ENCODE results near the gene BACE1.

BACE1 gene

GRCh38 chr11:117309310-117309709 lies 6.7 kb downstream of the BACE1 start:
- no peaks in the 10 kb centered on the region for H3K9me3 ChIP-seq (ENCODE audit: control insufficient read depth, insufficient read depth, low read length)
- H3K27me3 ChIP-seq (ENCODE audit: control insufficient read depth, insufficient read depth, low read length): no peaks in the 10 kb centered on the region
- no peaks in the 10 kb centered on the region for H3K4me1 ChIP-seq (ENCODE audit: control insufficient read depth, insufficient read depth, low read length)
- no peak overlapping the region for H3K27ac ChIP-seq (ENCODE audit: low read length)
- H3K36me3 ChIP-seq (ENCODE audit: control insufficient read depth, insufficient read depth, low read length): no peaks in the 10 kb centered on the region
- H3K4me3 ChIP-seq (ENCODE audit: low read length): no peak overlapping the region
- no peak for DNase-seq (ENCODE audit: low read depth, low spot score)
- WGBS (ENCODE audit: insufficient coverage, insufficient read length): no CpG with 5 or more reads among the region's 7 CpGs

- Histone ChIP-seq H3K36me3 (ENCODE audit: control insufficient read depth, insufficient read depth, low read length) (no peaks in the 10 kb centered on the region), H3K27ac (ENCODE audit: low read length) (no peak overlapping the region), H3K4me3 (ENCODE audit: low read length) (no peak overlapping the region), H3K9me3 (ENCODE audit: control insufficient read depth, insufficient read depth, low read length) (no peaks in the 10 kb centered on the region), H3K27me3 (ENCODE audit: control insufficient read depth, insufficient read depth, low read length) (no peaks in the 10 kb centered on the region), H3K4me1 (ENCODE audit: control insufficient read depth, insufficient read depth, low read length) (peaks cover 2% of the 10 kb centered on the region; the same call in 1 of the 2 replicates)
- DNase-seq (ENCODE audit: low read depth, low spot score): no peak
- no CpG with 5 or more reads among the region's 3 CpGs for WGBS (ENCODE audit: insufficient coverage, insufficient read length)
Observed at GRCh38 chr11:117305145-117305544, 10.9 kb downstream of the BACE1 start.

GRCh38 chr11:117303646-117304315 lies 12.3 kb downstream of the BACE1 start:
- no peaks in the 10 kb centered on the region for H3K27me3 ChIP-seq (ENCODE audit: control insufficient read depth, insufficient read depth, low read length)
- no peaks in the 10 kb centered on the region for H3K36me3 ChIP-seq (ENCODE audit: control insufficient read depth, insufficient read depth, low read length)
- DNase-seq (ENCODE audit: low read depth, low spot score): no peak
- H3K4me1 ChIP-seq (ENCODE audit: control insufficient read depth, insufficient read depth, low read length): peaks cover 6% of the 10 kb centered on the region
- no CpG with 5 or more reads among the region's 5 CpGs for WGBS (ENCODE audit: insufficient coverage, insufficient read length)
- no peak overlapping the region for H3K27ac ChIP-seq (ENCODE audit: low read length)
- H3K4me3 ChIP-seq (ENCODE audit: low read length): no peak overlapping the region
- no peaks in the 10 kb centered on the region for H3K9me3 ChIP-seq (ENCODE audit: control insufficient read depth, insufficient read depth, low read length)

GRCh38 chr11:117303101-117303500 lies 13.0 kb downstream of the BACE1 start:
- no CpG with 5 or more reads among the region's 4 CpGs for WGBS (ENCODE audit: insufficient coverage, insufficient read length)
- Histone ChIP-seq H3K4me3 (ENCODE audit: low read length) (no peak overlapping the region), H3K27ac (ENCODE audit: low read length) (no peak overlapping the region), H3K27me3 (ENCODE audit: control insufficient read depth, insufficient read depth, low read length) (no peaks in the 10 kb centered on the region), H3K9me3 (ENCODE audit: control insufficient read depth, insufficient read depth, low read length) (no peaks in the 10 kb centered on the region), H3K4me1 (ENCODE audit: control insufficient read depth, insufficient read depth, low read length) (peaks cover 6% of the 10 kb centered on the region), H3K36me3 (ENCODE audit: control insufficient read depth, insufficient read depth, low read length) (no peaks in the 10 kb centered on the region)
- DNase-seq (ENCODE audit: low read depth, low spot score): no peak

- WGBS (ENCODE audit: insufficient coverage, insufficient read length): no CpG with 5 or more reads among the region's 7 CpGs
- Histone ChIP-seq H3K36me3 (ENCODE audit: control insufficient read depth, insufficient read depth, low read length) (no peaks in the 10 kb centered on the region), H3K27me3 (ENCODE audit: control insufficient read depth, insufficient read depth, low read length) (no peaks in the 10 kb centered on the region), H3K4me3 (ENCODE audit: low read length) (no peak overlapping the region), H3K4me1 (ENCODE audit: control insufficient read depth, insufficient read depth, low read length) (peaks cover 6% of the 10 kb centered on the region), H3K9me3 (ENCODE audit: control insufficient read depth, insufficient read depth, low read length) (no peaks in the 10 kb centered on the region), H3K27ac (ENCODE audit: low read length) (no peak overlapping the region)
- no peak for DNase-seq (ENCODE audit: low read depth, low spot score)
Observed at GRCh38 chr11:117302228-117302627, 13.8 kb downstream of the BACE1 start.

GRCh38 chr11:117300773-117301172 lies 15.3 kb downstream of the BACE1 start:
- no peak for DNase-seq (ENCODE audit: low read depth, low spot score)
- 100% methylated on average over 4 of the region's 5 CpGs for whole genome bisulfite sequencing (ENCODE audit: insufficient coverage, insufficient read length)
- Histone ChIP-seq H3K27me3 (ENCODE audit: control insufficient read depth, insufficient read depth, low read length) (no peaks in the 10 kb centered on the region), H3K27ac (ENCODE audit: low read length) (no peak overlapping the region), H3K36me3 (ENCODE audit: control insufficient read depth, insufficient read depth, low read length) (no peaks in the 10 kb centered on the region), H3K4me1 (ENCODE audit: control insufficient read depth, insufficient read depth, low read length) (peaks cover 6% of the 10 kb centered on the region), H3K4me3 (ENCODE audit: low read length) (no peak overlapping the region), H3K9me3 (ENCODE audit: control insufficient read depth, insufficient read depth, low read length) (no peaks in the 10 kb centered on the region)

GRCh38 chr11:117300283-117300663 lies 15.8 kb downstream of the BACE1 start:
- Histone ChIP-seq H3K36me3 (ENCODE audit: control insufficient read depth, insufficient read depth, low read length) (no peaks in the 10 kb centered on the region), H3K4me1 (ENCODE audit: control insufficient read depth, insufficient read depth, low read length) (peaks cover 6% of the 10 kb centered on the region), H3K27ac (ENCODE audit: low read length) (no peak overlapping the region), H3K27me3 (ENCODE audit: control insufficient read depth, insufficient read depth, low read length) (no peaks in the 10 kb centered on the region), H3K9me3 (ENCODE audit: control insufficient read depth, insufficient read depth, low read length) (no peaks in the 10 kb centered on the region), H3K4me3 (ENCODE audit: low read length) (no peak overlapping the region)
- DNase-seq (ENCODE audit: low read depth, low spot score): no peak
- no CpG with 5 or more reads among the region's 17 CpGs for WGBS (ENCODE audit: insufficient coverage, insufficient read length)

GRCh38 chr11:117299351-117300282 lies 16.4 kb downstream of the BACE1 start:
- no peaks in the 10 kb centered on the region for H3K9me3 ChIP-seq (ENCODE audit: control insufficient read depth, insufficient read depth, low read length)
- peaks cover 6% of the 10 kb centered on the region for H3K4me1 ChIP-seq (ENCODE audit: control insufficient read depth, insufficient read depth, low read length)
- H3K4me3 ChIP-seq (ENCODE audit: low read length): no peak overlapping the region
- no peak overlapping the region for H3K27ac ChIP-seq (ENCODE audit: low read length)
- 100% methylated on average over 1 of the region's 12 CpGs for WGBS (ENCODE audit: insufficient coverage, insufficient read length)
- no peak for DNase-seq (ENCODE audit: low read depth, low spot score)
- H3K27me3 ChIP-seq (ENCODE audit: control insufficient read depth, insufficient read depth, low read length): no peaks in the 10 kb centered on the region
- no peaks in the 10 kb centered on the region for H3K36me3 ChIP-seq (ENCODE audit: control insufficient read depth, insufficient read depth, low read length)

GRCh38 chr11:117298195-117298594 lies 17.9 kb downstream of the BACE1 start:
- Histone ChIP-seq H3K4me1 (ENCODE audit: control insufficient read depth, insufficient read depth, low read length) (peaks cover 5% of the 10 kb centered on the region), H3K4me3 (ENCODE audit: low read length) (no peak overlapping the region), H3K9me3 (ENCODE audit: control insufficient read depth, insufficient read depth, low read length) (no peaks in the 10 kb centered on the region), H3K27ac (ENCODE audit: low read length) (no peak overlapping the region), H3K27me3 (ENCODE audit: control insufficient read depth, insufficient read depth, low read length) (no peaks in the 10 kb centered on the region), H3K36me3 (ENCODE audit: control insufficient read depth, insufficient read depth, low read length) (no peaks in the 10 kb centered on the region)
- no CpG with 5 or more reads among the region's 8 CpGs for WGBS (ENCODE audit: insufficient coverage, insufficient read length)
- no peak for DNase-seq (ENCODE audit: low read depth, low spot score)

- Histone ChIP-seq H3K9me3 (ENCODE audit: control insufficient read depth, insufficient read depth, low read length) (no peaks in the 10 kb centered on the region), H3K27ac (ENCODE audit: low read length) (no peak overlapping the region), H3K4me1 (ENCODE audit: control insufficient read depth, insufficient read depth, low read length) (peaks cover 4% of the 10 kb centered on the region), H3K27me3 (ENCODE audit: control insufficient read depth, insufficient read depth, low read length) (no peaks in the 10 kb centered on the region), H3K4me3 (ENCODE audit: low read length) (no peak overlapping the region), H3K36me3 (ENCODE audit: control insufficient read depth, insufficient read depth, low read length) (no peaks in the 10 kb centered on the region)
- no peak for DNase-seq (ENCODE audit: low read depth, low spot score)
- WGBS (ENCODE audit: insufficient coverage, insufficient read length): no CpG with 5 or more reads among the region's 6 CpGs
Observed at GRCh38 chr11:117296881-117297280, 19.2 kb downstream of the BACE1 start.
